Activated naive CD4-positive, alpha-beta T cell treated with anti-CD3 and anti-CD28 coated beads, Interleukin-2, amount 10 ng/mL, durations not matched to agents 7 days and 5 days (primary cell): Measurements from ENCODE around the gene RIN3.
"Not testable (repeated sequence)": the region's sequence is repeated elsewhere in the genome, so short reads cannot be mapped to it uniquely, and the experiment has no call there.

ENCODE experiments used
- CTCF ChIA-PET: fragments of 350-600 bp; sonication (Branson Sonifier 250); formaldehyde crosslinking; loops from one replicate; lab custom pipeline; 2021; ENCODE audit warnings: antibody characterized with exemption; lab: Charles Lee
- DNase-seq: peaks from one replicate; pipeline ENCODE4 v3.0.0-alpha.2; 2020
- H3K27ac Mint-ChIP-seq: one replicate; pipeline ENCODE4 v1.8.0; 2021; ENCODE audit warnings: mild to moderate bottlenecking, moderate library complexity, mixed read lengths
- H3K27me3 Mint-ChIP-seq: one replicate; pipeline ENCODE4 v1.8.0; 2021; ENCODE audit warnings: mild to moderate bottlenecking, mixed read lengths
- H3K36me3 Mint-ChIP-seq: one replicate; pipeline ENCODE4 v1.8.0; 2021; ENCODE audit warnings: mixed read lengths
- H3K4me1 Mint-ChIP-seq: one replicate; pipeline ENCODE4 v1.8.0; 2021; ENCODE audit warnings: mixed read lengths
- H3K4me3 Mint-ChIP-seq: one replicate; pipeline ENCODE4 v1.8.0; 2021; ENCODE audit warnings: mild to moderate bottlenecking, moderate library complexity, mixed read lengths
- H3K9me3 Mint-ChIP-seq: one replicate; pipeline ENCODE4 v1.8.0; 2021; ENCODE audit warnings: mixed read lengths

The RIN3 gene

GRCh38 chr14:92676403-92677086 lies 163.0 kb downstream of the RIN3 start:
- Mint-ChIP-seq H3K27me3 (no peaks in the 10 kb centered on the region), H3K27ac (peak overlapping the region; percentile 43), H3K4me1 (peaks cover 50% of the 10 kb centered on the region), H3K9me3 (no peaks in the 10 kb centered on the region), H3K4me3 (no peak overlapping the region), H3K36me3 (peaks cover 76% of the 10 kb centered on the region)
- DNase-seq: no peak
- CTCF ChIA-PET: interaction anchor here (1.0 kb wide), 2 partner anchors 10 to 63 kb away, joined by 3 to 7 read pairs; no protein-coding TSS in a partner anchor

- Mint-ChIP-seq H3K9me3 (no peaks in the 10 kb centered on the region), H3K36me3 (peaks cover 80% of the 10 kb centered on the region), H3K4me3 (no peak overlapping the region), H3K27me3 (no peaks in the 10 kb centered on the region), H3K4me1 (peaks cover 51% of the 10 kb centered on the region), H3K27ac (peak overlapping the region; percentile 4)
- CTCF ChIA-PET: interaction anchor here (1.0 kb wide), 2 partner anchors 9 to 63 kb away, joined by 3 to 7 read pairs; no protein-coding TSS in a partner anchor
- DNase-seq: no peak
Measured at GRCh38 chr14:92677087-92677668, 163.6 kb downstream of the RIN3 start.

DNA sequence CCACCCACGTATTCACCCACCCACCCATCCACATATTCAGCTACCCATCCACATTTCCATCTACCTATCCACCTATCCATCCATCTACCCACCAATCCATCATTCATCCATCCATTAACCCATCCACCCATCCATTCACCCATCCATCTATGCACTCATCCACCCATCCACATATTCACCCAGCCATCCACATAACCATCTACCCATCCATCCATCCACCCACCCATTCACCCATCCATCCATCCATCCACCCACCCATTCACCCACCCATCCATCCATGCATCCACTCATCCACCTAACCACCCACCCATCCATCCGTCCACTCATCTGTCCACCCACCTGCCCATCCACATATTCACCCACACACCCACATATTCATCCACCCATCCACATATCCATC lies 164.4 kb downstream of the RIN3 start:
- CTCF ChIA-PET: interaction anchor here (1.0 kb wide), 1 partner anchor 9 kb away, joined by 7 read pairs; no protein-coding TSS in a partner anchor
- Mint-ChIP-seq H3K9me3 (no peaks in the 10 kb centered on the region), H3K27me3 (no peaks in the 10 kb centered on the region), H3K4me1 (peaks cover 51% of the 10 kb centered on the region), H3K4me3 (no peak overlapping the region), H3K27ac (no peak overlapping the region), H3K36me3 (peaks cover 78% of the 10 kb centered on the region)
- no peak for DNase-seq

- Mint-ChIP-seq H3K27me3 (no peaks in the 10 kb centered on the region), H3K36me3 (peaks cover 80% of the 10 kb centered on the region), H3K4me3 (no peak overlapping the region), H3K4me1 (peaks cover 49% of the 10 kb centered on the region), H3K27ac (no peak overlapping the region), H3K9me3 (no peaks in the 10 kb centered on the region)
- DNase-seq: no peak
- CTCF ChIA-PET: no interaction called here
Measured at GRCh38 chr14:92678766-92679165, 165.2 kb downstream of the RIN3 start.

DNA sequence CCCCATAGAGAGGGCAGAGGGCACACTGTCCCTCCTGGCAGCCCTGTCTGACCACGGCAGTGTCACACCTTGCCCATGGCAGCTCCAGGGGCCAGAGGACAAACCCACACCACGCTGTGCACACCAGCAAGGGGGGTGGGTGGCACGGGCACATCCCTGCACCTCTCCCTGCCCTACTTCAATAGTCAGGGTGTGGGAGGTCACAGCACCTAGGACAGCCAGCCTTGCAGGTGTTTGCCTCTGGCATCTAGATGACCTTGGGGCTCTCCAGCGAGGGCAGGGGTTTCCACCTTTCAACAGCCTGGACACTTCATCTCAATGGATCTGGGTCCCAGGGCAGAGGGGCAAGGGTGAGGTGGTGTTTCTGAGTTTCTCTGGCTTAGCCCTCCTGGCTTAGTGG lies 165.7 kb downstream of the RIN3 start:
- no peak overlapping the region for H3K4me3 Mint-ChIP-seq
- CTCF ChIA-PET: interaction anchor here (3.7 kb wide), 1 partner anchor 90 kb away, joined by 27 read pairs; no protein-coding TSS in a partner anchor
- H3K9me3 Mint-ChIP-seq: no peaks in the 10 kb centered on the region
- peaks cover 46% of the 10 kb centered on the region for H3K4me1 Mint-ChIP-seq
- H3K36me3 Mint-ChIP-seq: peaks cover 77% of the 10 kb centered on the region
- H3K27ac Mint-ChIP-seq: no peak overlapping the region
- H3K27me3 Mint-ChIP-seq: no peaks in the 10 kb centered on the region
- DNase-seq: no peak

- Mint-ChIP-seq H3K36me3 (peaks cover 71% of the 10 kb centered on the region), H3K4me1 (peaks cover 40% of the 10 kb centered on the region)
- not testable (repeated sequence) for H3K9me3 Mint-ChIP-seq, H3K4me3 Mint-ChIP-seq, H3K27ac Mint-ChIP-seq, H3K27me3 Mint-ChIP-seq, DNase-seq
- CTCF ChIA-PET: interaction anchor here (0.7 to 3.7 kb wide), 13 partner anchors 10 to 328 kb away, joined by 3 to 27 read pairs (median 6); no protein-coding TSS in a partner anchor
Measured at GRCh38 chr14:92680330-92680729, 166.7 kb downstream of the RIN3 start.

DNA sequence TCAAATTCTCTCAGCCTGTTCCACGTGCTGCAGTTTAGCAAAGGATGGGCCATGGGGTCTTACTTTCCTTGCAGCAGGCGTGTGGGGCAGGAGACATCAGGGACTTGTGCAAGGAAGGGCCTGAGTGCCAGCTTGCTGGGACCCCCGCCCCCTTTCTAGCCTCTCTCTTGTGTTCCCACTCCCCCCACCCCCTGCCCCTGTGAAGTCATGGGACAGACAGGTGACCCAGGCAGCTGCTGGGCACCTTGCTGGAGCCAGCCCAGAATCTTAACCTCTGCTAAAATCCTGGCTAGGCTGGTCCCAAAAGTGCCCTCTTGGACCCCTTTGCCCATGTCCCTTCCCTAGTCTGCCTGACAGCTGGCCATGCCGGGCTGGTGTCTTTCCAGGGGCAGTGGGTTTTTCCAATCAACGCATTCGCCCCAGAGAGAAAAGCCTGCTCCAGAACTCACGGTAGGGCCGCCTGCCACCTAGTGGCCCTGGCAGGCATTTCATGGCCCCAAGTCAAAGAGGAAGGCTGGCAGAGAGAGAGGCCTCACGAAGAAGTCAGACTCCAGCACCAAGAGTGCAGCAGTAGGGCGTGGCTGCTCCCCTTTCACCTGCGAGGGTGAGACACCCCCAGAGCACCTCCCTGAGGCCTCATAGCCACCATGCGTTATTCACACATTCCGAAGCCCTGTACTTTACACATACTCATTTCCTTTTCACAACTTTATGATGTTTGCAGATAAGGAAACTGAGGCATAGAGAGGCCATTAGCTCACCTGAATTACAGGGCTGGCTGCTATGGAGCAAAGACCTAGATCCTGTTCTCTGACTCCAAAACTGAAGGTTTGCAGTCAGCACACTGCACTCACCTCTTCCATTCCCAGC lies 167.4 kb downstream of the RIN3 start:
- peak; percentile 78 for DNase-seq
- H3K4me3 Mint-ChIP-seq: no peak overlapping the region

GRCh38 chr14:92683041-92683440 lies 169.5 kb downstream of the RIN3 start:
- no peaks in the 10 kb centered on the region for H3K9me3 Mint-ChIP-seq
- no peak overlapping the region for H3K27ac Mint-ChIP-seq
- H3K4me1 Mint-ChIP-seq: peaks cover 17% of the 10 kb centered on the region
- CTCF ChIA-PET: interaction anchor here (0.6 to 3.7 kb wide), 4 partner anchors 68 to 134 kb away, joined by 3 to 26 read pairs (median 3); no protein-coding TSS in a partner anchor
- peaks cover 57% of the 10 kb centered on the region for H3K36me3 Mint-ChIP-seq
- H3K4me3 Mint-ChIP-seq: no peak overlapping the region
- H3K27me3 Mint-ChIP-seq: no peaks in the 10 kb centered on the region
- no peak for DNase-seq

More for the DNA sequence above, 167.4 kb downstream of the RIN3 start:
- H3K9me3 Mint-ChIP-seq: no peaks in the 10 kb centered on the region
- peak overlapping the region; percentile 59 for H3K27ac Mint-ChIP-seq
- H3K27me3 Mint-ChIP-seq: no peaks in the 10 kb centered on the region
- H3K36me3 Mint-ChIP-seq: peaks cover 69% of the 10 kb centered on the region
- CTCF ChIA-PET: interaction anchor here (0.6 to 3.7 kb wide), 17 partner anchors 10 to 329 kb away, joined by 3 to 27 read pairs (median 4); no protein-coding TSS in a partner anchor
- peaks cover 33% of the 10 kb centered on the region for H3K4me1 Mint-ChIP-seq

- Mint-ChIP-seq H3K27me3 (no peaks in the 10 kb centered on the region), H3K4me1 (peaks cover 13% of the 10 kb centered on the region), H3K36me3 (peaks cover 46% of the 10 kb centered on the region), H3K4me3 (no peak overlapping the region), H3K9me3 (no peaks in the 10 kb centered on the region), H3K27ac (no peak overlapping the region)
- CTCF ChIA-PET: interaction anchor here (1.9 kb wide), 1 partner anchor 31 kb away, joined by 7 read pairs; no protein-coding TSS in a partner anchor
- no peak for DNase-seq
Measured at GRCh38 chr14:92684801-92685560, 171.4 kb downstream of the RIN3 start.

- Mint-ChIP-seq H3K27ac (no peak overlapping the region), H3K4me3 (no peak overlapping the region), H3K36me3 (peaks cover 44% of the 10 kb centered on the region), H3K27me3 (no peaks in the 10 kb centered on the region), H3K9me3 (no peaks in the 10 kb centered on the region), H3K4me1 (peaks cover 7% of the 10 kb centered on the region)
- CTCF ChIA-PET: interaction anchor here (1.0 to 1.9 kb wide), 10 partner anchors 9 to 583 kb away, joined by 3 to 7 read pairs (median 4); no protein-coding TSS in a partner anchor
- no peak for DNase-seq
Measured at GRCh38 chr14:92685784-92686355, 172.3 kb downstream of the RIN3 start.

DNA sequence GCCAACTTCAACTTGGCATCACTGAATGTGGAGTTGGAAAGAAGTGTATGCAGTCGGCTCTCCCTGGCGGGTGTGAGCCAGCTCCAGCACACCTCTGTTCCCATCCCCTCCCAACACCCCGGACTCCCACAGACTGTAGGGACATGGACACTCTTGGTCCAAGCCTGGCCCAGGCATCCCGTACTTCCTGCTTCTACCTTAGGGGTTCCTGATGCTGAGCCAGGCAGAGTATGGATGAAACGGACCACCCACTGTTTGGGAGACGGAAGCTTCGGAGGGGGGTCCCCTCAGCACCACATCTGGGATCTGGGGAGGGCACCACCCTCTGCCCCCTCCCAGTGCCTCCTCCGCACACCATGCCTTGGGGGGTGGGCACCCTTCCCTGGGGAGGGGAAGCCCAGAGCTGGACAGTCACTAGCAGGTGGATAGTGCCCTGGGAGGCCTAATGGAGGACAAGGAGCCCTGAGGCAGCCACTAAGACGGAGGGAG lies 172.9 kb downstream of the RIN3 start:
- Mint-ChIP-seq H3K36me3 (peaks cover 38% of the 10 kb centered on the region), H3K4me1 (peaks cover 1% of the 10 kb centered on the region), H3K9me3 (no peaks in the 10 kb centered on the region), H3K4me3 (no peak overlapping the region), H3K27me3 (no peaks in the 10 kb centered on the region), H3K27ac (no peak overlapping the region)
- DNase-seq: no peak
- CTCF ChIA-PET: interaction anchor here (1.0 to 1.9 kb wide), 12 partner anchors 9 to 583 kb away, joined by 3 to 7 read pairs (median 4); no protein-coding TSS in a partner anchor

GRCh38 chr14:92686900-92687427 lies 173.4 kb downstream of the RIN3 start:
- no peaks in the 10 kb centered on the region for H3K9me3 Mint-ChIP-seq
- no peak overlapping the region for H3K27ac Mint-ChIP-seq
- H3K4me1 Mint-ChIP-seq: peaks cover 1% of the 10 kb centered on the region
- no peak overlapping the region for H3K4me3 Mint-ChIP-seq
- DNase-seq: peak; percentile 58
- H3K27me3 Mint-ChIP-seq: no peaks in the 10 kb centered on the region
- peaks cover 35% of the 10 kb centered on the region for H3K36me3 Mint-ChIP-seq
- CTCF ChIA-PET: interaction anchor here (1.1 to 1.9 kb wide), 9 partner anchors 10 to 584 kb away, joined by 3 to 7 read pairs (median 3); no protein-coding TSS in a partner anchor
